ENCODE data around the gene LRRC38.

Gene LRRC38

DNA sequence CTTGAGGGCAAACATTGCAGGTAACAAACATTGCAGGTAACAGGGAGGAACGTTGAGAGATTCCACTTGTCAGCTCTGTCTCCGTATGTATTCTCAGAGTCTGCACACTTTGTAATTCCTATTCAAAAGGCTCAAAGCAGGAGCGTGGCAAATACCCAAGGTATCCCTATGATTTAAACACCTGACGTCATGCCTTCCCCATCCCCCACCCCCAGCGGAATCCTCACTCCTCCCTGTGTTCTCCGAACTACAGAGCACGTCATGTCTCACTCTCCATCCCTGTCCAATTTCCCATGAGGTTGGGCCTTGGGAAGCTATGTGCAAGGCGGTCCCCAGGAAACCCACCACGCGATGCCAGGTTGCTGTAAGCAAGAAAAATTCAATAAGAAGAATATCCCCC lies 2.8 kb upstream of the LRRC38 start:
- no peak for DNase-seq (ENCODE audit: low read depth)

DNA sequence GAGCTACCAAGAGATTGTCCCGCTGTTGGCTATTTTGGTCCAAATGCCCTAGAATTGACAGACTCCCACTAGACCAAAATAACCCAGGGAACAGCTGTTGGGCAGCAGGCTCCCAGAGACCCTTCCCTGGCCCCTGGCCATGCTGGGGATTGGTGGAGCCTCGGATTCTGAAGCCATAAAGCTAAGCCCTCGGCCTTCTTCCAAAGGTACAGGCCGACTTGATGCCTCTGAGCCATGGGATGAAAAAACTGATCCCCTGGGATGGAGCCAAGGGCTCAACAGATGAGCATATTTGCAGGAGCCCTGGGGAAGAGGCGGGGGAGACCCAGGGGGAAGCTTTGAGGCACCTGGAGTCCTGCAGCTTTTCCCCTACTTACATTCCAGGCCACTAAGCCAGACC lies 1.0 kb upstream of the LRRC38 start:
- no peak for DNase-seq (ENCODE audit: low read depth)

- DNase-seq (ENCODE audit: low read depth): no peak
These were observed 524 bp downstream of the LRRC38 start for GRCh38 chr1:13513063-13513894.

- no peak for DNase-seq (ENCODE audit: low read depth)
These were observed 1.3 kb downstream of the LRRC38 start for GRCh38 chr1:13512472-13512871.

GRCh38 chr1:13510499-13510898 lies 3.3 kb downstream of the LRRC38 start:
- no peak for DNase-seq (ENCODE audit: low read depth)

GRCh38 chr1:13507075-13507474 lies 6.7 kb downstream of the LRRC38 start:
- DNase-seq (ENCODE audit: low read depth): no peak

- no peak for DNase-seq (ENCODE audit: low read depth)
These were observed 8.8 kb downstream of the LRRC38 start for GRCh38 chr1:13505020-13505419.

DNA sequence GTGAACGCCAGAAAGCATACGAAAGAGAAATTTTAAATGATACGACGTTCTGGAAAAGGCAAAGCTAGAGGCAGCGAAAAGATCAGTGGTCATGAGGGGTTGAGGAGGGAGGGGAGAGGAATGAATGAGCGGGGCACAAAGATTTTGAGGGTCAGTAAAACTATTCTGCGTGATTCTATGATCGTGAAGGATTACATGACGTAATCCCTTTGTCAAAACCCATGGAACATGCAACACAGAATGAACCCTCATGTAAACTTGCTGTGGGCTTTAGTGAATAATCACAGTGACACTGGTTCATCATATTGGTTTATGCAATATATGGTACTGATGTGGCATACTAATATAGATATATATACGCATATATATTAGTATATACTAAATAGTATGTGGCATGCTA lies 13.0 kb downstream of the LRRC38 start:
- DNase-seq (ENCODE audit: low read depth): no peak

- DNase-seq (ENCODE audit: low read depth): no peak
These were observed 14.4 kb downstream of the LRRC38 start for GRCh38 chr1:13499422-13499821.

GRCh38 chr1:13498553-13498952 lies 15.2 kb downstream of the LRRC38 start:
- no peak for DNase-seq (ENCODE audit: low read depth)

- DNase-seq (ENCODE audit: low read depth): no peak
These were observed 18.6 kb downstream of the LRRC38 start for GRCh38 chr1:13495186-13495585.

DNA sequence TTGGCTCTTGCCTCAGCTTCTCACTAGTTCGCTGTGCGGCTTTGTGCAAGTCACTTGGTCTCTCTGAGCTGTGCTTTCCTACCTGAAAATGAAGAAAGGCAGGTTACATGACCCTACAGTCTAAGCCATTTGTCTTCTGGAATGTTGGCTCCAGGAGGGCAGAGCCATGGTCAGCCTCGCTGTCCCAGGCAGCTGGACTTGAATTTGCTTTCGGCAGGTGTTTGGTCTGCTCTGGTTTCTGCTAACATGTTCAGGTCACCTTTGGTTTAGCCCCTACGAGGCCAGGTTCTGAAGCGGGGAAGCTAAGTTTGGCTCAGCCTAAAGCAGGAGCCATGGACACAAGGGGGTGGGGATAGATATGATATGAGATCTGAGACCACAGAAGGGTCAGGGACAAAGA lies 19.1 kb downstream of the LRRC38 start:
- DNase-seq (ENCODE audit: low read depth): no peak

- no peak for DNase-seq (ENCODE audit: low read depth)
These were observed 19.8 kb downstream of the LRRC38 start for GRCh38 chr1:13494025-13494424.

GRCh38 chr1:13492711-13493110 lies 21.1 kb downstream of the LRRC38 start:
- DNase-seq (ENCODE audit: low read depth): no peak

DNA sequence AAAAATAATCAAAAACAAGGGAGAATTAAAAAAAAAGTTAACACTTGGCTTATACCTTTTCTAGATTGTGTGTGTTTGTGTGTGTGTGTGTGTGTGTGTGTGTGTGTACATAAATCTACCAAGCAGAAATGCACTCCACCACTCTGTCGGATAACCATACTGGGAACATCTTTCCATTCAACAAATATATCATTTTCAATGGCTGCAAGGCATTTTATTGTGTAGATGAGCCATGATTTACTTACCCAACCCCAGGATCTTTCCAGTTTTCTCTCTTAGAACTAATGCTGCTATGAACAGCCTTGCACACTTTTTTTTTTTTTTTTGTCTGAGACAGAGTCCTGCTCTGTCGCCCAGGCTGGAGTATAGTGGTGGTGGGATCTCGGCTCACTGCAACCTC lies 25.8 kb downstream of the LRRC38 start:
- no peak for DNase-seq (ENCODE audit: low read depth)

GRCh38 chr1:13487143-13487868 lies 26.5 kb downstream of the LRRC38 start:
- DNase-seq (ENCODE audit: low read depth): no peak

- DNase-seq (ENCODE audit: low read depth): no peak
These were observed 29.9 kb downstream of the LRRC38 start for GRCh38 chr1:13483946-13484345.

DNA sequence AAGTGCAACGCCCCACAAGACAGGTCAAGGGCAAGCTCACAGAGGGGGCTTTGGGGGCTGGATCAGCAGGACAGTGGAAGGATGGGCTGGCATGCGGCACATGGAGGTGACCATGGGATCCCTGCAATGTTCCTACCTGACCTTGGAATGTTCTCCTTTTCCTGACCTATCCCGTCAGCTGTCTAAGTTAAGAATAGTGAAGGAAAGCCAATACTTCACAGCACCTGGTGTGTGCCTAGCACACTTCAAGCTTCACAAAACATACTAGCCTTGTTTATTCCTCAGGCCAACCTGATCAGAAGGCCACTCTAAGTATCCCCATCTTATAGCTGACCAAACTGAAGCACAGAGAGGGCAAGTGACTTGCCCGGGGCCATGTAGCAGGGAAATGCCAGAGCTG lies 31.2 kb downstream of the LRRC38 start:
- DNase-seq (ENCODE audit: low read depth): no peak

- DNase-seq (ENCODE audit: low read depth): no peak
These were observed 34.5 kb downstream of the LRRC38 start for GRCh38 chr1:13479171-13479856.

GRCh38 chr1:13478692-13479091 lies 35.1 kb downstream of the LRRC38 start:
- no peak for DNase-seq (ENCODE audit: low read depth)

DNA sequence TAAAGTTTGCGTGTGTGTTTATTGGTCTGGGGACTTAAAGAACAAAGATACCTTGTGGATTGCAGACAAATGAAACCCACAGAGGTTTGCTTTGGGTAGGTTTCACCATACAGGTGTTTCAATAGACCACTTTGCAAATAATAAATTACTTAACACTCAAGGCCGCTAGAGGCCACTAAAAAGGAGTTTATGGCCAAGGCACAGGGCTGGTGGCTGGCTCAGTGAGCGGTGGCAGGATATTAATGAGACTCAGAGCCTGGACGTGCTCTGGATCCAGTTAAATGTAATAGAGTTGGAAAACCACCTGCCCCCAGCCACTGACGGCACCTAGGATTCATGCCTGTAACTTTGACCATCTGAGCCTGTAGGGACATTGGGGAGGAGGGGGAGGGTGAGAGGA lies 44.5 kb downstream of the LRRC38 start:
- DNase-seq (ENCODE audit: low read depth): no peak

GRCh38 chr1:13465515-13465914 lies 48.3 kb downstream of the LRRC38 start:
- no peak for DNase-seq (ENCODE audit: low read depth)

GRCh38 chr1:13462682-13463081 lies 51.1 kb downstream of the LRRC38 start:
- DNase-seq (ENCODE audit: low read depth): no peak

All from amniotic epithelial cell (primary cell).